A549 (cell line): ENCODE results near the gene KSR1.

Experiments
- BHLHE40 ChIP-seq: IDR thresholded peaks from 2 replicates; pipeline ENCODE4 v1.6.1; 2012; ENCODE audit warnings: low read depth, low read length, inconsistent platforms
- CHD2 ChIP-seq: fragments of 150-350 bp; IDR thresholded peaks from 2 replicates; pipeline ENCODE4 v1.6.1; 2014; ENCODE audit warnings: low read length; ENCODE audit not compliant: partially characterized antibody
- EP300 ChIP-seq, 2 experiments: fragments of >200 bp; sonication (Bioruptor Twin); formaldehyde crosslinking; IDR thresholded peaks; 2 replicates in 1 of 2; 3 replicates in 1 of 2; pipeline ENCODE4 v1.6.1; 2016 to 2017
- FOSB ChIP-seq: fragments of 250-450 bp; sonication (Bioruptor Pico); IDR thresholded peaks from 2 replicates; pipeline ENCODE4 v1.5.0; 2020; ENCODE audit warnings: mild to moderate bottlenecking, moderate library complexity
- JUN ChIP-seq, 2 experiments: fragments of >200 bp; sonication (Bioruptor Twin); formaldehyde crosslinking; IDR thresholded peaks; 2 replicates in 1 of 2; 3 replicates in 1 of 2; pipeline ENCODE4 v1.6.1; 2016 to 2017
- NFE2L2 ChIP-seq: fragments of 150-350 bp; conservative IDR thresholded peaks from 2 replicates; pipeline ENCODE4 v1.6.1; 2014; ENCODE audit warnings: low read length
- POLR2A ChIP-seq: IDR thresholded peaks from 2 replicates; pipeline ENCODE4 v1.6.1; 2012; ENCODE audit warnings: mild to moderate bottlenecking, low read length
- RNF2 ChIP-seq: fragments of 200-600 bp; sonication (generic); IDR thresholded peaks from 2 replicates; pipeline ENCODE4 v1.6.1; 2016; ENCODE audit warnings: low read depth, mild to moderate bottlenecking, antibody characterized with exemption, moderate library complexity, borderline replicate concordance
- TF ChIP-seq, protein P1 (sequence below): fragments of >200 bp; sonication (Bioruptor Twin); formaldehyde crosslinking; IDR thresholded peaks from 3 replicates; pipeline ENCODE4 v1.5.1; 2016
- TF ChIP-seq, protein P2 (sequence below): fragments of >200 bp; sonication (Bioruptor Twin); formaldehyde crosslinking; IDR thresholded peaks from 3 replicates; pipeline ENCODE4 v1.6.1; 2016

DNA sequence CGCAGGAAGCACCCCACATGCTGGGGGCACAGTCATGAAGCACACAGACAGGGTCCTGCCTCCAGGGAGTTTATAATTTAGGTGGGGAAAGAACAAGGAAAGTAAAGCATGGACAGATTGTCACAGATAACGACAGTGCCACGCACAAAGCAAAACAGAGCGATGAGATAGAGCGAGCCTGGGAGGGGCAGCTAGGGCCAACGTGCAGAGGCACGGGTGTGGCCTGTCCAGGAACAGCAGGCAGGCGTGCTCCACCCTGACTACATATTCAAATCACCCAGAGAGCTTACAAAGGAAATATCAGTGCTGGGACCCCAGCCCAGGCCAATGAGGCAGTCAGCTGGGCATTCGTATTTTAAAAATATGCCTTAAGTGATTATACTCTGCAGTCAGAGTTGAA lies 191.5 kb downstream of the KSR1 start:
- TF ChIP-seq EP300 (IDR thresholded peaks at IDR 0.05) (no peak), CHD2 (no peak), POLR2A (no peak), NFE2L2 (no peak), BHLHE40 (no peak), RNF2 (no peak), JUN (IDR thresholded peaks at IDR 0.05) (no peak), FOSB (no peak)
- TF ChIP-seq, protein P1, sequence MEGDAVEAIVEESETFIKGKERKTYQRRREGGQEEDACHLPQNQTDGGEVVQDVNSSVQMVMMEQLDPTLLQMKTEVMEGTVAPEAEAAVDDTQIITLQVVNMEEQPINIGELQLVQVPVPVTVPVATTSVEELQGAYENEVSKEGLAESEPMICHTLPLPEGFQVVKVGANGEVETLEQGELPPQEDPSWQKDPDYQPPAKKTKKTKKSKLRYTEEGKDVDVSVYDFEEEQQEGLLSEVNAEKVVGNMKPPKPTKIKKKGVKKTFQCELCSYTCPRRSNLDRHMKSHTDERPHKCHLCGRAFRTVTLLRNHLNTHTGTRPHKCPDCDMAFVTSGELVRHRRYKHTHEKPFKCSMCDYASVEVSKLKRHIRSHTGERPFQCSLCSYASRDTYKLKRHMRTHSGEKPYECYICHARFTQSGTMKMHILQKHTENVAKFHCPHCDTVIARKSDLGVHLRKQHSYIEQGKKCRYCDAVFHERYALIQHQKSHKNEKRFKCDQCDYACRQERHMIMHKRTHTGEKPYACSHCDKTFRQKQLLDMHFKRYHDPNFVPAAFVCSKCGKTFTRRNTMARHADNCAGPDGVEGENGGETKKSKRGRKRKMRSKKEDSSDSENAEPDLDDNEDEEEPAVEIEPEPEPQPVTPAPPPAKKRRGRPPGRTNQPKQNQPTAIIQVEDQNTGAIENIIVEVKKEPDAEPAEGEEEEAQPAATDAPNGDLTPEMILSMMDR: no peak
- TF ChIP-seq, protein P2, sequence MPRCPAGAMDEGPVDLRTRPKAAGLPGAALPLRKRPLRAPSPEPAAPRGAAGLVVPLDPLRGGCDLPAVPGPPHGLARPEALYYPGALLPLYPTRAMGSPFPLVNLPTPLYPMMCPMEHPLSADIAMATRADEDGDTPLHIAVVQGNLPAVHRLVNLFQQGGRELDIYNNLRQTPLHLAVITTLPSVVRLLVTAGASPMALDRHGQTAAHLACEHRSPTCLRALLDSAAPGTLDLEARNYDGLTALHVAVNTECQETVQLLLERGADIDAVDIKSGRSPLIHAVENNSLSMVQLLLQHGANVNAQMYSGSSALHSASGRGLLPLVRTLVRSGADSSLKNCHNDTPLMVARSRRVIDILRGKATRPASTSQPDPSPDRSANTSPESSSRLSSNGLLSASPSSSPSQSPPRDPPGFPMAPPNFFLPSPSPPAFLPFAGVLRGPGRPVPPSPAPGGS: no peak
